A549 (cell line): ENCODE measurements around the gene PPP2R5C. TPM values are rescaled to one million over a fixed set of nuclear protein-coding genes. Genes with fewer than 3 reads are reported as not detected.

Experiments used
- ATAC-seq, 2 experiments: fragments of 200-7000 bp in 1 of 2; fragments of >200 bp in 1 of 2; cut with Nextera tagmentation in 1 of 2; cut with Tn5 transposase in 1 of 2; 3 replicates each; pipeline versions ENCODE4 v1.8.0 to v1.9.1; 2018 to 2020; ENCODE audit warnings: mild to moderate bottlenecking in 1 of 2, moderate library complexity in 1 of 2
- CTCF ChIA-PET: fragments of 300-600 bp; sonication (Branson Sonifier 250); formaldehyde crosslinking; extraction: SDS; loops from one replicate; lab custom pipeline; 2021; ENCODE audit warnings: antibody characterized with exemption, inconsistent platforms; lab: Yijun Ruan, JAX
- POLR2A ChIA-PET: fragments of 350-600 bp; formaldehyde crosslinking; extraction: SDS; loops from one replicate; lab custom pipeline; 2021; ENCODE audit warnings: antibody characterized with exemption, inconsistent platforms; lab: Yijun Ruan, JAX
- DNase-seq, 2 experiments: peaks; one replicate each; pipeline versions ENCODE4 v3.0.0 to v3.0.0-alpha.2; 2011 to 2016; ENCODE audit warnings: low read depth in 1 of 2, low spot score in 1 of 2
- FAIRE-seq: peaks from 2 replicates; lab custom pipeline; 2011; peaks lifted over from hg19 to GRCh38; lab: Jason Lieb, UNC
- H3K27ac ChIP-seq, 2 experiments: fragments of >200 bp; sonication (Bioruptor Twin); formaldehyde crosslinking; 3 replicates each; pipeline ENCODE4 v1.5.1; 2016 to 2017
- H3K4me1 ChIP-seq: fragments of >200 bp; sonication (Bioruptor Twin); formaldehyde crosslinking; 3 replicates; pipeline ENCODE4 v1.6.1; 2016
- H3K4me2 ChIP-seq: fragments of >200 bp; sonication (Bioruptor Twin); formaldehyde crosslinking; 3 replicates; pipeline ENCODE4 v1.6.1; 2016
- H3K4me3 ChIP-seq: fragments of >200 bp; sonication (Bioruptor Twin); formaldehyde crosslinking; 3 replicates; pipeline ENCODE4 v1.5.1; 2016
- H3K9me3 ChIP-seq: fragments of >200 bp; sonication (Bioruptor Twin); formaldehyde crosslinking; 3 replicates; pipeline ENCODE4 v1.6.1; 2016
- BCL3 ChIP-seq: fragments of >200 bp; sonication (Bioruptor Twin); formaldehyde crosslinking; IDR thresholded peaks from 3 replicates; pipeline ENCODE4 v1.6.1; 2016
- CTCF ChIP-seq: fragments of >200 bp; sonication (Bioruptor Twin); formaldehyde crosslinking; IDR thresholded peaks from 3 replicates; pipeline ENCODE4 v1.5.1; 2016
- E2F6 ChIP-seq: IDR thresholded peaks from 2 replicates; pipeline ENCODE4 v1.6.1; 2012; ENCODE audit warnings: low read depth, borderline replicate concordance
- ELK1 ChIP-seq: fragments of 150-350 bp; IDR thresholded peaks from 2 replicates; pipeline ENCODE4 v1.6.1; 2014; ENCODE audit warnings: low read depth, mild to moderate bottlenecking, low read length
- FOSB ChIP-seq: fragments of 250-450 bp; sonication (Bioruptor Pico); IDR thresholded peaks from 2 replicates; pipeline ENCODE4 v1.5.0; 2020; ENCODE audit warnings: mild to moderate bottlenecking, moderate library complexity
- FOSL2 ChIP-seq, 2 experiments: fragments of 450-650 bp in 1 of 2; fragments of >200 bp in 1 of 2; sonication (Bioruptor Twin) in 1 of 2; formaldehyde crosslinking; IDR thresholded peaks; 2 replicates each; pipeline versions ENCODE4 v1.5.0 to v1.6.1; 2016 to 2020; ENCODE audit warnings: mild to moderate bottlenecking in 1 of 2, moderate library complexity in 1 of 2
- FOXS1 ChIP-seq: fragments of 250-450 bp; sonication (Bioruptor Pico); IDR thresholded peaks from 2 replicates; pipeline ENCODE4 v1.5.0; 2020; ENCODE audit warnings: mild to moderate bottlenecking, moderate library complexity
- GATA3 ChIP-seq: IDR thresholded peaks from 2 replicates; pipeline ENCODE4 v1.6.1; 2012; ENCODE audit warnings: borderline replicate concordance
- HOXB5 ChIP-seq: fragments of 250-450 bp; sonication (Bioruptor Pico); IDR thresholded peaks from 2 replicates; pipeline ENCODE4 v1.5.0; 2020; ENCODE audit warnings: mild to moderate bottlenecking, moderate library complexity
- JUN ChIP-seq, 2 experiments: fragments of >200 bp; sonication (Bioruptor Twin); formaldehyde crosslinking; IDR thresholded peaks; 2 replicates in 1 of 2; 3 replicates in 1 of 2; pipeline ENCODE4 v1.6.1; 2016 to 2017
- KDM1A ChIP-seq: fragments of 200-600 bp; sonication (generic); IDR thresholded peaks from 2 replicates; pipeline ENCODE4 v1.6.1; 2016; ENCODE audit warnings: low read depth, mild to moderate bottlenecking
- MAFK ChIP-seq: fragments of 450-650 bp; IDR thresholded peaks from 2 replicates; pipeline ENCODE4 v1.6.1; 2014; ENCODE audit not compliant: partially characterized antibody
- PHF8 ChIP-seq: fragments of 200-600 bp; sonication (generic); IDR thresholded peaks from 2 replicates; pipeline ENCODE4 v1.6.1; 2016; ENCODE audit warnings: low read depth, mild to moderate bottlenecking, antibody characterized with exemption, moderate library complexity, borderline replicate concordance
- POLR2A ChIP-seq: IDR thresholded peaks from 2 replicates; pipeline ENCODE4 v1.6.1; 2012; ENCODE audit warnings: mild to moderate bottlenecking, low read length
- POLR2AphosphoS2 ChIP-seq: conservative IDR thresholded peaks from 2 replicates; pipeline ENCODE4 v1.6.1; 2012; ENCODE audit warnings: low read length, improper control_type of control experiment, inconsistent platforms
- RARB ChIP-seq: fragments of 250-450 bp; sonication (Bioruptor Pico); IDR thresholded peaks from 2 replicates; pipeline ENCODE4 v1.8.0; 2021; ENCODE audit warnings: mild to moderate bottlenecking, moderate library complexity
- RFX5 ChIP-seq: fragments of 450-650 bp; IDR thresholded peaks from 2 replicates; pipeline ENCODE4 v1.7.1; 2014; ENCODE audit warnings: antibody characterized with exemption, mild to moderate bottlenecking, moderate library complexity
- TP53 ChIP-seq: fragments of 250-450 bp; sonication (Bioruptor Pico); IDR thresholded peaks from 2 replicates; pipeline ENCODE4 v1.5.0; 2021; ENCODE audit warnings: mild to moderate bottlenecking, moderate library complexity
- ZC3H11A ChIP-seq: fragments of 450-650 bp; IDR thresholded peaks from 2 replicates; pipeline ENCODE4 v1.6.1; 2014; ENCODE audit warnings: antibody characterized with exemption, mild to moderate bottlenecking
- ZNF302 ChIP-seq: fragments of 250-450 bp; sonication (Bioruptor Pico); IDR thresholded peaks from 2 replicates; pipeline ENCODE4 v1.9.0; 2021; ENCODE audit warnings: inconsistent platforms, mild to moderate bottlenecking, moderate library complexity
- WGBS: methylation state at CpG from one replicate; pipeline ENCODE4 v1.1.6; 2017; ENCODE audit errors: missing lambda C conversion rate; 5-methylcytosine and 5-hydroxymethylcytosine counted together
- polyA plus RNA-seq, 4 experiments: library from polyadenylated mRNA; depleted of rRNA in 3 of 4; stranded (reverse); fragments of >200 nt; fragmentation: RNase III in 1 of 4; extraction: RNeasy Plus Mini Kit Qiagen cat#74134 plus additional on column Dnase treatment in 1 of 4; gene quantifications; 2 replicates in 3 of 4; 3 replicates in 1 of 4; pipeline ENCODE4 v1.2.3, GENCODE V29; 2011 to 2017
- TF ChIP-seq, protein P1 (sequence below): fragments of 450-650 bp; IDR thresholded peaks from 2 replicates; pipeline ENCODE4 v1.6.1; 2014; ENCODE audit warnings: antibody characterized with exemption
- TF ChIP-seq, protein P2 (sequence below): fragments of 250-450 bp; sonication (Bioruptor Pico); IDR thresholded peaks from 2 replicates; pipeline ENCODE4 v1.5.0; 2021; ENCODE audit warnings: mild to moderate bottlenecking, moderate library complexity, borderline replicate concordance

The PPP2R5C gene
- polyA plus RNA-seq, 2 of the 4 experiments (the other 2 are of a cell fraction), result 74.8 to 150 TPM

GRCh38 chr14:101791919-101792572 is 30.5 kb downstream of the PPP2R5C start:
- no peak for FAIRE-seq
- peak overlapping the region; percentile 61 for H3K4me2 ChIP-seq
- TF ChIP-seq RFX5 (no peak), FOSB (CRISPR knock-in tag) (no peak), ZNF302 (no peak), E2F6 (no peak), CTCF (no peak), JUN (IDR thresholded peaks at IDR 0.05) (no peak), MAFK (no peak), POLR2A (no peak), GATA3 (no peak), ZC3H11A (no peak), ELK1 (no peak), PHF8 (no peak), FOXS1 (no peak), BCL3 (no peak), TP53 (CRISPR knock-in tag) (no peak)
- TF ChIP-seq, protein P1, sequence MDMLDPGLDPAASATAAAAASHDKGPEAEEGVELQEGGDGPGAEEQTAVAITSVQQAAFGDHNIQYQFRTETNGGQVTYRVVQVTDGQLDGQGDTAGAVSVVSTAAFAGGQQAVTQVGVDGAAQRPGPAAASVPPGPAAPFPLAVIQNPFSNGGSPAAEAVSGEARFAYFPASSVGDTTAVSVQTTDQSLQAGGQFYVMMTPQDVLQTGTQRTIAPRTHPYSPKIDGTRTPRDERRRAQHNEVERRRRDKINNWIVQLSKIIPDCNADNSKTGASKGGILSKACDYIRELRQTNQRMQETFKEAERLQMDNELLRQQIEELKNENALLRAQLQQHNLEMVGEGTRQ, result no peak
- H3K4me1 ChIP-seq, result no peaks in the 10 kb centered on the region; the same call in 2 of the 3 replicates
- no peak overlapping the region for H3K27ac ChIP-seq
- no peaks in the 10 kb centered on the region for H3K9me3 ChIP-seq
- 48% methylated on average over 5 of the region's 5 CpGs for WGBS
- no peak for DNase-seq
- no peak for ATAC-seq
- ChIA-PET POLR2A (no interaction called here), CTCF (interaction anchor here (0.7 to 2.6 kb wide), 2 partner anchors 15 to 21 kb away, joined by 3 to 16 read pairs; no protein-coding TSS in a partner anchor)
- no peak overlapping the region for H3K4me3 ChIP-seq

DNA sequence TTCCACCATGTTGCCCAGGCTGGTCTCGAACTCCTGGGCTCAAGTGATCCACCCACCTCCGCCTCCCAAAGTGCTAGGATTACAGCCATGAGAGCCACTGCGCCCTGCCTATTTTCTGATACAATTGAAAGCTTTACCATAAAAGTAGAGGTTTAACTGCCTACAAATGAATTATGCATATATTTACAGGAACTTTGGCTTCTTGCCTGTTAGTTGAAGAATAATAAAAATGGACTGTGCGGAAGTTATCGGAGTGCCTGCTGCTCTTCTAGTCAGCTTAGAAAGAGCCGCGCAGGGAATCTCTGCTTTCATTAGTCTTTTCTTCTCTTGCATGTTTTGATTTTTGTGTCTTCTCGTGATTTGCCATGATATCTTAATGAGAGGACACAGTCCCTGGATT is 34.5 kb downstream of the PPP2R5C start:
- no peak for ATAC-seq
- no peak for DNase-seq
- whole genome bisulfite sequencing, result 93% methylated on average over 8 of the region's 8 CpGs
- no peak for TF ChIP-seq KDM1A
- no peak for TF ChIP-seq FOSL2 (IDR thresholded peaks at IDR 0.05)
- TF ChIP-seq FOSL2 (CRISPR knock-in tag; IDR thresholded peaks at IDR 0.05), result no peak
- TF ChIP-seq POLR2AphosphoS2, result no peak
- TF ChIP-seq HOXB5 (CRISPR knock-in tag), result no peak
- TF ChIP-seq RARB (CRISPR knock-in tag), result no peak
- TF ChIP-seq, protein P2, sequence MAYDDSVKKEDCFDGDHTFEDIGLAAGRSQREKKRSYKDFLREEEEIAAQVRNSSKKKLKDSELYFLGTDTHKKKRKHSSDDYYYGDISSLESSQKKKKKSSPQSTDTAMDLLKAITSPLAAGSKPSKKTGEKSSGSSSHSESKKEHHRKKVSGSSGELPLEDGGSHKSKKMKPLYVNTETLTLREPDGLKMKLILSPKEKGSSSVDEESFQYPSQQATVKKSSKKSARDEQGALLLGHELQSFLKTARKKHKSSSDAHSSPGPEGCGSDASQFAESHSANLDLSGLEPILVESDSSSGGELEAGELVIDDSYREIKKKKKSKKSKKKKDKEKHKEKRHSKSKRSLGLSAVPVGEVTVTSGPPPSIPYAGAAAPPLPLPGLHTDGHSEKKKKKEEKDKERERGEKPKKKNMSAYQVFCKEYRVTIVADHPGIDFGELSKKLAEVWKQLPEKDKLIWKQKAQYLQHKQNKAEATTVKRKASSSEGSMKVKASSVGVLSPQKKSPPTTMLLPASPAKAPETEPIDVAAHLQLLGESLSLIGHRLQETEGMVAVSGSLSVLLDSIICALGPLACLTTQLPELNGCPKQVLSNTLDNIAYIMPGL (CRISPR knock-in tag), result no peak
- TF ChIP-seq FOSB (CRISPR knock-in tag), result no peak
- TF ChIP-seq ZNF302, result no peak
- CTCF ChIA-PET, result no interaction called here
- POLR2A ChIA-PET, result no interaction called here
- Histone ChIP-seq H3K9me3 (no peaks in the 10 kb centered on the region), H3K27ac (no peak overlapping the region), H3K4me2 (no peak overlapping the region), H3K4me3 (no peak overlapping the region), H3K4me1 (no peaks in the 10 kb centered on the region; the same call in 2 of the 3 replicates)
- FAIRE-seq, result no peak
